NCI-H748 (cell line): ENCODE measurements around the gene IL34.
"Not testable (repeated sequence)": the region's sequence is repeated elsewhere in the genome, so short reads cannot be mapped to it uniquely, and the experiment has no call there.

Experiments
- DNase-seq: peaks from one replicate; lab custom pipeline; 2025; ENCODE audit not compliant: unreplicated experiment; lab: John Stamatoyannopoulos, UW

The IL34 gene

DNA sequence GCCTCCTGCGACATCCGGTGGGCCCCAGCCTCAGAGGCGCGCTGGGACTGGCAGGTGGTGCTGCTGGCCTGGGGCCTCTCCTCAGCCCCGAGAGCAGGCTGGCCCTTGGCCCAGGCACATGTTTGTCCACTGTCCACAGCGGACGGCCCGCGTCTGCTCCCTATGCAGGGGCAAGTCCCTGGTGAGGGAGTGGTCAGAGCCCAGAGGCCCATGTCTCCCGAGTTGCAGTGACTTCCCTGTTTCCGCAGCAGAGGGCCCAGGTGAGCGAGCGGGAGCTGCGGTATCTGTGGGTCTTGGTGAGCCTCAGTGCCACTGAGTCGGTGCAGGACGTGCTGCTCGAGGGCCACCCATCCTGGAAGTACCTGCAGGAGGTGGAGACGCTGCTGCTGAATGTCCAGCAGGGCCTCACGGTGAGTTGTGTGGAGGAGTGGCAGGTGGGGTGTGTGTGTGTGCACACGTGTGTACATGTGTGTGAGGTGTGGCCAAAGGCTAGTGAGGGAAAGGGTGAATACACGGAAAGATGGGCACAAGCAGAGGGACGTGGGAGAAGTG lies 10.4 kb downstream of the IL34 start:
- DNase-seq = no peak

DNA sequence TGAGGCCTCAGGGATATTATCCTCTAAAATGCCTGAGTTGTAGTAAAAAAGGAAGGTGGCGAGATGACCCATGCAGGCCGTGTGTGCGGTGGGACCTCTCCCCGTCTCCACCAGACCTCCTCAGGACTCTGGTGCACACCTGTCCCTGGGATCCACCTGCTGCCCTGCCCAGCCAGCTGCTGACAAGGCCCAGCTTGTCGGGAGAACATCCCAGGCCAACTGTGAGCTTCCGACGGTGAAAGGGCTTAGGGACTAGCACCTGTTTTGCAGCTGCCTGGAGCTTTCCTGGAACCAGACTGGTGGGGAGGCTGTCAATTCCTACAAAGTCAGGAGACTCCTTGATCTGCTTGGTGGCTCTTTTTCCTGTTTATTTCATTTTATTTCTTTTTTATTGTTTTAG lies 11.6 kb downstream of the IL34 start:
- DNase-seq = no peak

DNA sequence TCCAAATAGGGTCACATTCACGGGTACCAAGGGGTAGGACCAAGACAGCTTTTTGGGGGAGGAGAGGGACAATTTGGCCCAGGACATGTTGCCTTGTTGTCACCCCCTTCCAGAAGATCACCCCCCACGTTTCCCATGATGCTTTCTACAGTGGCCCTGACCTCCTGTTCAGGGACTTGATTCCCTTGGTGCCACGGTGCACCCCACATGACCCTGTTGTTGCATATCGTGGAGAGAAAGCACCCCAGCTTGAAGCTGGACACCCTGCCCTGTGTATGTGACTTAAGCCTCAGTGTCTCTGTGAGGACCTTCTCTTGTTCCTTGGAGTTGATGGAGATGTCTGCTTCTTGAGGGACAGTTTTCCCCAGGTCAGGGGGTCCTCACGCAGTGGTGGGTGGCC lies 12.6 kb downstream of the IL34 start:
- DNase-seq = no peak

DNA sequence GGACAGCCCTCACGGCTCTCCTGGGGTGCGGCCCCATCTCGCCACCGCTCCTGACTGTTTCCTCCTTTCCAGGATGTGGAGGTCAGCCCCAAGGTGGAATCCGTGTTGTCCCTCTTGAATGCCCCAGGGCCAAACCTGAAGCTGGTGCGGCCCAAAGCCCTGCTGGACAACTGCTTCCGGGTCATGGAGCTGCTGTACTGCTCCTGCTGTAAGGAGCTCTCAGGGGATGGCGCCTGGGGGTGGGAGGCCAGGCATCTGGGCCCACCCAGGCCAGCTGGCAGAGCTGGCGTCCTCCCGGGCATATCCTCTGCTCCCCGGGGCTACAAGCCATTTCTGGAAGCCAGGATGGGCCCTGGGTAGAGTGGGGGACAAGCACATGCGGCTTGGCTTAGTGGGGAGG lies 13.2 kb downstream of the IL34 start:
- no peak for DNase-seq

DNA sequence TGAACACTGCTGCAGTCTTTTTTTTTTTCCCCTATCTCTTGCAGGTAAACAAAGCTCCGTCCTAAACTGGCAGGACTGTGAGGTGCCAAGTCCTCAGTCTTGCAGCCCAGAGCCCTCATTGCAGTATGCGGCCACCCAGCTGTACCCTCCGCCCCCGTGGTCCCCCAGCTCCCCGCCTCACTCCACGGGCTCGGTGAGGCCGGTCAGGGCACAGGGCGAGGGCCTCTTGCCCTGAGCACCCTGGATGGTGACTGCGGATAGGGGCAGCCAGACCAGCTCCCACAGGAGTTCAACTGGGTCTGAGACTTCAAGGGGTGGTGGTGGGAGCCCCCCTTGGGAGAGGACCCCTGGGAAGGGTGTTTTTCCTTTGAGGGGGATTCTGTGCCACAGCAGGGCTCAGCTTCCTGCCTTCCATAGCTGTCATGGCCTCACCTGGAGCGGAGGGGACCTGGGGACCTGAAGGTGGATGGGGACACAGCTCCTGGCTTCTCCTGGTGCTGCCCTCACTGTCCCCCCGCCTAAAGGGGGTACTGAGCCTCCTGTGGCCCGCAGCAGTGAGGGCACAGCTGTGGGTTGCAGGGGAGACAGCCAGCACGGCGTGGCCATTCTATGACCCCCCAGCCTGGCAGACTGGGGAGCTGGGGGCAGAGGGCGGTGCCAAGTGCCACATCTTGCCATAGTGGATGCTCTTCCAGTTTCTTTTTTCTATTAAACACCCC lies 13.8 kb downstream of the IL34 start:
- no peak for DNase-seq

DNA sequence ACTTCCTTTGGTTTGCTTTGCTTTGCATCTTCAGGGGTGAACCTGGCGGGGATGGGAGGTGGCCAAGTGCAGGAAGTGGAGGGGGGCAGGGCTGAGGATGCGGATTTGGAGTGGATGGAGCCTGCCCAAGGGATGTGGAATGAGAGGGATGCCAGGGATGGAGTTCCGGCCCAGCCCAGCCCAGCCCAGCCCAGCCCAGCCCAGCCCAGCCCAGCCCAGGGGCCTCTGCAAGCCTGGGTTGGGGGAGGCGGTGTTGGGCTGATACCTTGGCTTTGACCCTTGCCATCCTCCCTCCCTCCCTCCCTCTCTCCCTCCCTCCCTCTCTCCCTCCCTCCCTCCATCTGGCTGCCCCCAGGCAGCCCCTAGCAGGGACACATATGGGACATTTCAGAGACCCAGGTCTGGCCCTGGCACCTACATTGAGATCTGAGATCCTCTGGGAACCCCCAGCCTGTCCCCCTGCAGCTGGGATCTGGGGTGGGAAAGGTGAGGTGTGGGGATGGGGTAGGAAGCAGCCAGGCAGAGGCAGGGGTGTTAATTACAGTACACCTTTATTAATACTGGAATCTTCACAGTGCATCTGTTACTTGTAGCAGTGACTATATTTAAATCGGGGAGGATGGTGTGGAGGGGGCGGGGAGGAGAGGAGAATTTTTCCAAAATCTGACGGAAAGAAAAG lies 14.5 kb downstream of the IL34 start:
- DNase-seq = no peak

DNA sequence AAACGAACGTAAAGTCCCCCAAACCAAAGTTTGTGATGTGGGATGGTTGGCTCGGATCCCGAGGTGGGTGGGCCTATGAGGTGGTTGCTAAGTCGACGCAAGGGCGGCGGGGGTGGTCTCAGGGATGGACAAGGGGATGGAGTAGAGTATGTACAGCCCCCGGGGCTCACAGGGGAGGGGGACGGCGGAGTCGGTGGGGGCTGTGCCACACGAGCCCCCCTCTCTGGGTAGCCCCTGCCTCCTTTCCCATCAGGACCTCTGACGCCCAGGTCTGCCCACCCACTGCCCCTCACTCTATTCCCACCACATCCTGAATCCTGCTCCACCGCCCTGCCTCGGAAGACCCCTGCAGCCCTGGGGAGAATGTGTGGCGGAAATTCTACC lies 15.2 kb downstream of the IL34 start:
- DNase-seq = no peak

DNA sequence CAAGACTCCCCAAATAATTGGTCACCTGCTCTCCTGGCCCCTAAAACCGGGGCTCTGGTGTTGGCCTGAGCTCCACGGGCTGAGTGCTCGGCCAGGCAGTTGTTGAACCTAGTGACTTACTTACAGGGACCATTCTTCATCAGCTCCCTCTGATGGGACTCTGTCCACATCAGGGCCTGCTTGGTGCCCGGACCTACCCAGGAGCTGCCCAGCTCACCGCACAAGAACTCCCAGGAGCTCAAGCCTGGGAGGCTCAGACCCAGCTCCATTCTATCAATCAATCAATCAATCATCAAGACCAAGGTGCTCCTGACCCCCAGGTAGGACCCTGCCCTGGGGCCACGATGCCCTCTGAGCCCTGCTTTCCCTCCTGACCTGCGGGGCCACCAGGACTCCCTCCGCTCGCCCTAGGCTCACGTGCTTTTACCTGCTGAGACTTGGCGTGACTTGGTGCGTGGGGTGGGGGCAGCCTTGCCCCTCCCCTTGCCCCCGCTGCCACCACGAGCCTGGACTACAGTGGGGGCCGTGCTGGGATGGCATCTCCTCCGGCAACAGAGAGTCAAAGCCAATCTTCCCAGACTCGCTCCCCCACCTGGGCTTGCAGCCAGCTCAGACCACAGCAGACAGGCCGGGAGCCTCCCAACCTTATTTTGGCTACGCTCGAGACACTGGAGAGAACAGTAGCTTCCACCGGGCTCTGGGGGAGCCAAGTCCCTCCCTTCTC lies 15.7 kb downstream of the IL34 start:
- DNase-seq = no peak

DNA sequence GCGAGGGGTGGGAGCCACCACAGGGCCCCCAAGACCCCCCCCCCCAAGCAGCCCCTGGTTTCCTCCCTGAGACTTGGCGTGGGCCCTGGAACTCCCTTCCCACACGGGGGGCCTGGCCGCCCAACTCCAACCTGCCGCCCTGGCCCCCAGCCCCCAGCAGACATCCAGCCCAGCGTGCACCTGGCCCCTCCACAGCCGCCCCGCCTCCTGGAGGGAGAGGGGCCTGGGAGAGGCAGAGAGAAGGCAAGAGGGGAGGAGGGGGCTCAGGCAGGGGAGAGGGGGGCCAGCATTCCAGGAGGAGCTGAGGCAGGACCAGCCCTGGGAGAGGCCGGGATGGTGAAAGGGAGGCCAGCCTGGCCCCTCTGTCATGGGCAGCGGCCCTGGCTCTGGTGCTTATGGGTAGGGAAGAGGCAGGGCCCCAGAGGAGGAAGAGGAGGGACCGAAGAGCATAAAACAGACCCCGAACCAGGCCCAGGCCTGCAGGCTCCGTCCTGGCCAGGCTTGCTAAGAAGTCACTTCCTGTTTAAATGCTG lies 16.7 kb downstream of the IL34 start:
- DNase-seq = no peak

DNA sequence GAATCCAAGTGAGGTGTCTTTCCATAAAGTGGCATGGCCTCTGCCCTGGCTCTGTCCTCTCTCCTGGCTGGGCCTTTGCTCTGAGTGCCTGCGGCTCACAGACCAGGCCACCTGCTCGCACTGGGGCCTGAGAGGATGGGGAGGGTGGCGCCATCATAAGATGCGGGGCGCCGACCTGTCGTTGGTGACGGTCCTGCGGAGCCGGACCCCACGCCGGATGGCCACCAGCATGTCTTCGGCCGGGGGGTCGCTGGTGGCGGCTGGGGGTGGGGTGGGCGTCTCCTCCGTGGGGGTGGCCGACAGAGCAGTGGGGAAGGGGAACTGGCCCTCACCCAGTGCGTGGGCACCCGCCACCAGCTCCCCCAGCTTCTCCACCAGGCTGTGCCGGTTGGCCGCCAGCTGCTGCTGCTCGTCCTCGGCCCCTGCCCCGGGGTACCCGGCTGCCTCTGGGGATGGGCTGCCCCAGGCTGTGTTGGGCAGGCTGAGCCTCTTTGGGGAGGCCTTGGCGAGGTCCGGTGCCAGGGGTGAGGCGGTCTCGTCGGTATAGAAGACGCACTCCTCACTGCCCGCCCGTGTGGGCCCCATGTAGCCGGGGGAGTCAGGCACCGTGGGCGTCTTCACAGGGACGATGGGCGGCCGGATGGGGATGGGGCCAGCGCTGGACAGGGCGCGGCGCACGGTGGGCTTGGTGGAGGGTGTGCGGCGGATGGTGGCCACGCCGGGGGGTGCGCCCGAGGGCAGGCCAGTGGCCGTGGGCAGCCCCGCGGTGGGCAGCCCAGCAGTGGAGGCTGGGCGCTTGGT lies 17.4 kb downstream of the IL34 start:
- no peak for DNase-seq

DNA sequence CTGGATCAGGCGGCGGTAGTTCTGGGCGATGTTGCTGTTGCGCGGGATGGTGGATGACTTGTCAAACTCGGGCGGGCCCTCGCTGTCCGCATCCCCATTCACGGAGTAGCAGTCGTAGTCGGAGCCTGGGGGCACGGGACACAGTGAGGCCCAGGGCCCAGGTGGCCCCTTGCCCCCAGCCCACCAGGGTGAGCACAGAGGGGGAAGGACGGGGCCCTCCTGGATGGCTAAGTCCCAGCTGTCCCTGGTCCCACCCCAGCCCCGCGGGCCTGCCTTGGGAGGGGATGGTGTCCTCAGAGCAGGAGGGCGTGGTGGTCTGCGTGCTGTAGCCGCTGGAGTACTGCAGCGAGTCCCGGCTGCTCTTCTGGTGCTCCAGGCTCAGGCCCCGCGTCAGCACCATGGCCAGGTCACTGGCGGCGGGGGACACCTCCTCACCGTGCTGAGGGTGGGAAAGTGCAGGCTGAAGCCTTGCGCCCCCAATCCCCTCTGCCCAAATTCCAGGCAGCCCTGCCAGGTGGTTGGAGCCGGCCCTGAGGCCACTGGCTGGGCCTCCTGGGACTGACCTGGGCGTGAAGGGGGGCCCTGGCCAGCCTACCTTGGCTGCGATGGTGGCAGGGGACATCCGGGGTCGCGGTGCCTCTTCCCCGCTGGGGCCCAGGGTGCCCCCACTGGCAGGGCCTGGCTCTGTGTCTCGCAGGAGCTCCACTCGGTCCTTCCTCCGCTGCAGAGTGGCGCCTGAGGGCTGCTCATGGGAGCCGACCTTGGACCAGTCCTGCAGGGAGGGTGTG lies 18.2 kb downstream of the IL34 start:
- DNase-seq = no peak

DNA sequence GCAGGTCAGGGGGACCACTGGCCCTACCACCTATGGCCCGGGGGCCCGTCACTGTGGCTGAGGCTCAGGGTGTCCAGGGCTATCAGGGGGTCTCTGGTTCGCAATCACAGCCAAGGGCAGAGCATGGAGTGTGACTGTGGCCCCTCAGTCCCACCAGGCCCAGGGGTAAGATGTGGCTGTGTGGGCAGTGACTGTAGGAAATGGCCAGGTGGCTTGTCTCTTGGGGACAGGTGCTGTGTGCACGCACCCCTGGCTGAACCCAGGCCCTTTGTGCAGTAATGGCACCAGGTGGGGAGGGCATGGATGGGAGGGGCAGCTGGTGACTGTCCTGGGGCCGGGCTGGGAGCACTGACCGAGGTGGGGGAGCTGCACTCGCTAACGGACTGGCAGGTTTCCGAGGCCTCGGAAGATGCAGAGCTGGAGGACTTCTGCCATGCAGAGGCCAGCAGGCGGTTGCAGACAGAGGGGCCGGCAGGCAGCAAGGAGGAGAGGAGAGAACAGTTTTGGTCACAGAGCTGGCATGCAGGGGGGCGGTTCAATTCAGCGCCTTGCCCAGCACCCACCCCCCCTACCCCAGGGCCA lies 18.8 kb downstream of the IL34 start:
- no peak for DNase-seq

DNA sequence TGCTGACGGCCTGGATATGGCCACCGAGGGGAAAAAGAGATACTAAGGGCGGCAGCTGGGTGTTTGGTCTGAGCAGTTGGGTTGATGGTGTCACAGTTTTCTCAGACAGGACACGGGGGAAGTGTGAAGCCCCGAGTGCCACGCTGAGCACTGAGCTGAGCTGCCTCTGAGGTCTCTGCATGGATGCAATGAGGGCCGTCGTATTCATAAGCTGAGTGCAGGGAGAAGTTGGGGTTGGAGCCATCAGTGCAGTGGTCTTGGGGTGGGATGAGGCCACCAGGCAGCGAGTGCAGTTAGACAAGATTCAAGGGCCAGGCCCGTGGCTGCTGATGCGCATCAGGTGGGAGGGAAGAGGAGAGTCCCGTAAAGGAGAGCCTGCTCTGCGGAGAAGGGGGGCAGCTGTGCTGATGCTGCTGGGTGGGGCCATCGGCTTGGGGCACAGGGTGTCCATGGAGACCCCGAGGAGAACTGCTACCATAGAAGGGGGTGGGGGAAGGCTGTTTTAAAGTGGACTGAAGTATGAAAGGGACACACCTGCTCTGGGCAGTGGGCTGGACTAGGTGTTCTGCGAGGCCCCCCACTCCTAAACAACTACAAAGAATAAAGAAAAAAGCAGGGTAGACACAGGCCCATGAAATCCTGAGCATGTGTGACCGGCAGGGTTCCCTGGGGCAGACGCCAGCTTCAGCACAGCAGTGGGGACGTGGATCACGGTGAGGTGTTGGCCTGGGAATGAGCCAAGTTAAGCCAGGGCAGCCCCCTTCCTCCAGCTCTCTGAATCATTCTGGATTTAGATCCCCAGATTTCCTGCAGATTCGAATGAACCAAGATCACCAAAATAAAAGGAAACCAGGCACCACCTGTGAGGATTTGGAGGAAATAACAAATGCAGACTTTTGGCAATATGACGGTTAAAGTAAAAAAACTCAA lies 19.7 kb downstream of the IL34 start:
- no peak for DNase-seq

DNA sequence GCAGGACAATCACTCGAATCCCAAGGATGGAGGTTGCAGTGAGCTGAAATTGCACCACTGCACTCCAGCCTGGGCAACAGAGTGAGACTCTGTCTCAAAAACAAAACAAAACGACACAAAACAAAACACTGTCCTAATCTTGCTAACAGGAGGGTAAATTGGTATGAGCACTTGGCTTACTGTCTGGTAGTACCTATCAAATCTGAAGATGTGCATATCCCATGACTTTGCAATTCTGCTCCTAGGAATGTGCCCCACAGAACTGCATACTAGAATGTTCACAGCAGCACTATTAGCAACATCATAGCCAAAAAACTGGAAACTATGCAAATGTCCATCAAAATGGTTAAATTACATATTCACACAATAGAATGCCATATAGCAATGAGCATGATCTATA lies 23.8 kb downstream of the IL34 start:
- DNase-seq = no peak

DNA sequence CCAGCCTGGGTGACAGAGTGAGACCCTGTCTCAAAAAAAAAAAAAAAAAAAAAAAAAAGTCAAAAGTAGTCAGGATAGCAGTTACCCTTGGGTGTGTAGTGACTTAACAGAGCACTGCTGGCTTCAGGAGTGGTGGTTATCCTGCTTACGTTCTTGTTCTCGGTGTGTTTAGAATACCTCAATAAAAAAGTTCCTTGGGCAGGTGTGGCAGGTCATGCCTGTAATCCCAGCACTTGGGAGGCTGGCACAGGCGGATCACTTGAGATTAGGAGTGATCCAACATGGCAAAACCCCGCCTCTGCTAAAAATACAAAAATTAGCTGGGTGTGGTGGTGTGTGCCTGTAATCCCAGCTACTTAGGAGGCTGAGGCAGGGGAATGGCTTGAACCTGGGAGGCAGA lies 24.6 kb downstream of the IL34 start:
- DNase-seq = not testable (repeated sequence)

DNA sequence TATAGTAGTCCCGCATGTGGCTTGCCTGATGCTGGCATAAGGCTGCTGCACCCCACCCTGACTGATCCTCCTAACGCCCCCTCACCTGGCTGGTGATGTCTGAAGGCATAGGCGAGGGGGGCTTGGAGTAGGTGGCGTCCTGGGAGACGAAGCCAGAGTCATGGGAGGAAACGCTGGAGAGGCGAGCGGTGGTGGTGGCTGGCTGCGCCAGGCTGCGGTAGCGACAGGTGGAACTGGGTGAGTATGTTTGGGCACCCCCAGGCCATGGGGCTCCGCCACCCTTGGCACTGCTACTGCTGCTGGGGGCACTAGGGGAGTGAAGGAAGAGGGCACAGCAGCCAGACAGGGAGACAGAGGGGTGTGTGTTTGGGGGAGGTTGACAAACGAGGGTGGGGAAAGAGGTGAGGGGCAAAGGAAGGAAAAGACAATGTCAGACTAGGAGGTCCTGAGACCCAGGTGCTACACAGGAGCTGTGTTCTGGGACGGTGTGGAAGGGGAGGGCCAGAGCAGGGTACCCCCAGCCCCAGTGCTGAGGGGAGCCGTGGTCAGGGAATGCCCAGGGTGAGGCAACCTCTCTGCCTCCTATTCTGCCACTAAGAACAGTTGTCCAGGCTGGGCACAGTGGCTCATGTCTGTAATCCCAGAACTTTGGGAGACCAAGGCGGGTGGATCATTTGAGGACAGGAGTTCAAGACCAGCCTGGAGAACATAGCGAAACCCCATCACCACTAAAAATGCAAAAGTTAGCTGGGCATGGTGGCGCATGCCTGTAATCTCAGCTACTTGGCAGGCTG lies 28.1 kb downstream of the IL34 start:
- DNase-seq = no peak

DNA sequence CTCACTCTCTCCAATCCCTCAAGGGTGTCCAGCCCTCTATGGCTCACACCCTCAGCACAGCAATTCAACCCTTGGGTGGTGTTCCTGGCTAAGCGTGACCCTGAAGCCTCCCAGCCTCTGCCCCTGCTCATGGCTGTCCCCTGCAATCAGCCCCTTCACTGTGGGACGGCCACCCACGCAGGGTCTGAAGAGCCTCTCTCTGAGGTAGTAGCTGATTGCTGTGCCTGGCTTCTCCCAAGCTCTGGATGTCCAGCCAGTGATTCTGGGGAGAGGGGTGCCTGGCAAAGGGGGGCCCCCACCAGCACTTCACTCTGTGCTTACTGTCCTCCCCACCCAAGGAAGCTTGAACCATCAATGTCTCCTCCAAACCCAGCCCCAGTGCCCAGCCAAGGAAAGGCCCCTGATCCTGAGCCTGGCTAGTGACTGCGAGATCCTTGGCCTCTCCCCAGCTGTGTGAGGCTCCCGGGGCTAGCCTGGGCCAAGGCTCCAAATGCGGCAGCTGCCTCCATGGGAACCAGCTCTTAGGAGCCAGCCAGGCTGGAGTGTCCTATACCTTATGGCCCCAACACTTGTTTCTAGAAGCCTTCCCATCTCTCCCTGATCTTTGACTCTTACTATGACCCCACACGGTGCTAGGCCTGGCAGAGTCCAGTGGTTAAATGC lies 29.6 kb downstream of the IL34 start:
- no peak for DNase-seq
